Urothelium cell line (cell line): ENCODE measurements around the gene SPAG16.

ENCODE experiments used
- DNase-seq: peaks from one replicate; pipeline ENCODE4 v3.0.0; 2011; ENCODE audit warnings: low spot score, mixed read lengths
- FAIRE-seq: peaks from 2 replicates; lab custom pipeline; 2011; peaks lifted over from hg19 to GRCh38; lab: Jason Lieb, UNC

SPAG16 gene

DNA sequence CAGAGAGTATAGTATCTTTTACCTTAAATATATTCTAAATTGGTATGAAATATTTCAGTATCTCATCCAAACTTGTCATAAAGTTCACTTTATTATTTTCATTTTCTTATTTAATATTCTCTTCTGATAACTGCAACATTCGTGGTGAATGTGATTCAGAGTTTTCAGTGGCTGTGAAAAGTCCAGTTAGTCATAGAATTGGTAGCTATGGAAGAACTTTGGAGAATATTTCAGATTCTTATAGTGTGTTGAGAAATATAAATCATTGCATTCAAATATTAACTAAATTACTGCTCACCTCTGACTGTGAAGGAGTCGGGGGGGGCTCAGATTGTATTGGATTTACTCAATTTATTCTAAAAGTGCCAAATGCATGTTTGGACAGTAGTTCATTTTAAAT is 948.0 kb downstream of the SPAG16 start:
- FAIRE-seq (no peak), DNase-seq (no peak)

DNA sequence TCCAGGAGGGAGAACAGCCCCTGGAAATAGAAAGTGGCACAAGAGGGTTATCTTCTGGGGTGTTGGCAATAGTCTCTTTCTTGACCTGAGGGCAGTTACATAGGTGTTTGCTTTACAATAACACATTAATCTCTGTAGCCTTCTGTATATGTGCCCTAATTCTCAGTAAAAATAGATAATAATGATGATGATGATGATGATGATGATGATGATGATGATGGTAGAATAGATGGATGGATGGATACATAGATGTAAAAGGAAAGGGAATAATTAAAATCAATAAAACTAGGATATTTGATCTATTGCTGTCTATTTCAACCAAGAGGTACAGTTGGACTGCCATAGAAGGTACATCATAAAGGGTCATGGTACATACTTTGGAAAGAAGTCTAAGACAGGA is 948.9 kb downstream of the SPAG16 start:
- FAIRE-seq, result no peak
- no peak for DNase-seq

DNA sequence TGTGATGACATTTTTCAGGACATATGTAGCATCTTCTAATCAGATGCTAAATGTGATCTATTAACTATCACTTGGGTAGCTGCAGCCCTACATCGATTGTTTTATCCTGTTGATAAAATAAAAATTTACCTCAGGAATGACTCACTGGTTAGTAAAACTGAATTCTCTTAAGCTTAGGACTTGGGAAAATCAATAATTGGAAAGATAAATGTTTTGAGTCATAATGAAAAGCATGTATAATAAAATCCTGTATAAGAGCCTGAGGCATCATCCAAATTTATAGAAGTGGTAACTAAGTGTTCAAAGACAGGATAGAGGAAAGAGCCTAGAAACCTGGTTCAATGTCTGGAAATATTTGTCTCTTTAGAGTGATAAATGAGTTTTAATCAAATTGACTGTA is 958.5 kb downstream of the SPAG16 start:
- DNase-seq, result no peak
- no peak for FAIRE-seq

DNA sequence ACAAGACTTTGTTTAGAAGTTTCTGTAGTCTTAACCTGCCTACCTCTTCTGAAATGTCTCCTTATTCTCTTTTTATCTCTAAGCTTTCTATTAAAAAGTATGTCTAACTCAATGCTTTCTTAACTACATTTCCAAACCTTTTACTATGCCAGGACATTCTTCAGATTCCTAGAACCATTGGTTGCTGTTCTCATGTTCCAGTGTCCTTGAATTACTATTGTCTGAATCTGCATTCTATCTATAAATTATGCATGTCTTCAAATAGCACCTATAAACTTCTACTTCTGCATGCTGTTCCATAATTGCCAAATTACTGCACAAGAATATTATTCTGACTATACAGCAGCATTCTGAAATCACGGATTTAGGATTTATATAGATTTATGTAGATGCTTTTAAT is 960.6 kb downstream of the SPAG16 start:
- DNase-seq (no peak), FAIRE-seq (no peak)

DNA sequence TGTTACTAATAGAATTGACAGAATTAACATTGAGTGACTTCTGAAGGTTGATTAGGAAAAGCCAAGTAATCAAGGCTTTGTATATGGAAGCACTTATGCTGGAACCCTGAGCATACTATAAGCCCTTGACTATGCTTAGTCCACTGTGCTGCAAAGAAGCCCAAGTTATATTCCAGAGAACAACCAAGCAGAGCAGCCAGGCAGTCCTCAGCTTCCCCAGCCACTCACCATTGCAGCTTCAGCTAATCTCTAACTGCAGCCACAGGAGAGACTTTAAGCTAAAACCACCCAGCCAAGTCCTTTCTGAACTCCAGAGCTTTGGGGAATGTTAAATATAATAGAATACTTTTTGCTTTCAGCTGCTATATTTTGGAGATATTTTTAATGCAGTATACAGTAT is 962.2 kb downstream of the SPAG16 start:
- no peak for DNase-seq
- FAIRE-seq, result no peak

DNA sequence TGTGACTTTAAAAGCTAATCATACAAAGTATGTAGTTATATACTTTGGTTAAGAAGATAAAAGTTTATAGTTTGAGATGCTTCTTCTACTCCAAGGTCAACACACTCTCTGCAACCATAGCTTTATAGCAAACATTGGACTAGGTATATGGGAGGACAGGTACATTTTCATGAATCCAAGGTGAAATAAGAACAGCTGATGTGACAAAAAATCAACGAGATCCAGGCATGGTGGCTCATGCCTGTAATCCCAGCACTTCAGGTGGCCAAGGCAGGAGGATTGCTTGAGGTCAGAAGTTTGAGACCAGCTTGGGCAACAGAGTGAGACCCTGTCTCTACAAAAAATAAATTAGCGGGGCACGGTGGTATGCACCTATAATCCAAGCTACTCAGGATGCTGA is 963.3 kb downstream of the SPAG16 start:
- no peak for FAIRE-seq

DNA sequence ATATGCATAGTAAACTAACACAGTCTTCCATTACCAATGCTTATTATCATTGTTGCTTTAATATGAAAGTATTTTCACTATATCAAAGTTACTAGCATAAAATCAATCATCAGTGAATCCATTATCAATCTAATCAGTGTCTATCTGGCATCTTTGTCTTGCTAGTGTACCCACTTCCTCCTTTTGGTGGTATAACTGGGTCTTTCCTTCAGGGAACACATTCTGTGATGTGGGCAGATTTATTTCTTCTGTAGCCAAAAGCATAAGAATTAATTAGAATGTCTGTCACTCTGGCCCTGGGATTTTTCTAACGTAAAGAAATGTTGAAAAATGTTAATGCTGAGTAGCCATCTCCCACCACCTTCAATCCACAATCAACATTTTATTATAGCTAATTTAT is 970.8 kb downstream of the SPAG16 start:
- FAIRE-seq, result no peak
- DNase-seq, result no peak

More for the DNA sequence above, 963.3 kb downstream of the SPAG16 start:
- DNase-seq, result no peak

DNA sequence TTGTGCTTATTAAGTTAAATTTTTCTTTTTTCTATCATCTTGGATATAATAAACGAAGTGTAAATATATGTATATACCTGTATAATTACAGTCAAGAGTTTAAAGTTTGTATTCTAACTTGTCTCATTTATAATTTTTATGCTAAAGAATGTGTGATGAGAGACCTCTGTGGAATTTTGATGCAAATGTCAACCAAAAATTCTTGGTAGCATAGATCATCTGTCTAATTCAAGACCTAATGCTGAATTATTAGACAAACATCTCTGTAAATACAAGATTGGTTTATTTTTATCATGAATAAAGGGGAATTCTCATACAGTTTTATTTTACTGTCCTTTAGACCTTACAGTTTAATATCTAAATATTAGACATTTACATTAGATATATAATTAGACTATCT is 977.4 kb downstream of the SPAG16 start:
- no peak for FAIRE-seq
- DNase-seq, result no peak

DNA sequence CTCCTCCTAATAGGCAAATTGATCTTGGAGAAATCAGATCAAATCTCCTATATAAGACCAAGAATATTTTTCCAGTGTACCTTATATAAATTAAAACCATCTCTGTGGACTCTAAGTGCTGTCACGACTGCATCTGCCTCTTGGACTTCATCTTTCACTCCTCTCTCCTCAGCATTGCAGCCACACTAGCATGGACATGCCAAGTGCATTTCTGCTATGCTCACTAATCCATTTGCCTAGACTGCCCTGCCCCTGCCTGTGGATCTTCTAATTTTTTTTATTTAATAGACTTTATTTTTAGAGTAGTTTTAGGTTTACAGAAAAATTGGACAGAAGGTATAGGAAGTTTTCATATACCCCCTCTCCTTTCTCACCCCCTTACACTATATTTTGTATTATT is 979.9 kb downstream of the SPAG16 start:
- FAIRE-seq (no peak), DNase-seq (no peak)

DNA sequence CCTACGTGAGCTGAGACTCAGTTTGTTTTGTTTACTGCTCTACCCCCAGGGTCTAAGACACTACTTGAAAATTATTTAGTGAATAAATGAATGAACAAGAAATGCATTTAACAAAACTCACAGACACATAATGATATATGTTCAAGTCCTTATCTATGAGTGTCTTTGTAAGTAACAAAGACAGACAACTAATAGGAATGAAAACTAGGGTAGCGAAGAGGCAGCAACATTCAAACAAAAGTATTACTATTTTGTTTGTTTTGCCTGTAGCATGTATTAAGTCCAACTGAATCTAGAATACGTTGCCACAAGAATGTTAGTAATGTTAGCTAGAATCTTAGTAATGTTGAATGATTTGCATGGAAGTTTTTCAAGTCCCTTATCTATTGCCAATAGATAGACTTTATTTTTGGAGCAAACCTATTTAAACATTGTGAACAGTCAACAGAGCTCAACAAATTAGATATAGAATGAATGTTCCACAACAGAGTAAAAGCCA is 981.8 kb downstream of the SPAG16 start:
- no peak for FAIRE-seq
- no peak for DNase-seq

DNA sequence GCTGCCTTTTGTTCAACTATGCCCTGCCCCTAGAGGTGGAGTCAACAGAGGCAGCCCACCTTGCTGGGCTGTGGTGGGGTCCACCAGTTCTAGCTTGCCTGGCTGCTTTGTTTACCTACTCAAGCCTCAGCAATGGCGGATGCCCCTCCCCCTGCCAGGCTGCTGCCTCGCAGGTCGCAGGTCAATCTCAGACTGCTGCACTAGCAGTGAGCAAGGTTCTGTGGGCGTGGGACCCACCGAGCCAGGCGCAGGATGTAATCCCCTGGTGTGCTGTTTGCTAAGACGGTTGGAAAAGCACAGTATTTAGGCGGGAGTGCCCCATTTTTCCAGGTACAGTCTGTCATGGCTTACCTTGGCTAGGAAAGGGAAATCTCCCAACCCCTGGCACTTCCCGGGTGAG is 993.6 kb downstream of the SPAG16 start:
- FAIRE-seq (no peak), DNase-seq (no peak)

DNA sequence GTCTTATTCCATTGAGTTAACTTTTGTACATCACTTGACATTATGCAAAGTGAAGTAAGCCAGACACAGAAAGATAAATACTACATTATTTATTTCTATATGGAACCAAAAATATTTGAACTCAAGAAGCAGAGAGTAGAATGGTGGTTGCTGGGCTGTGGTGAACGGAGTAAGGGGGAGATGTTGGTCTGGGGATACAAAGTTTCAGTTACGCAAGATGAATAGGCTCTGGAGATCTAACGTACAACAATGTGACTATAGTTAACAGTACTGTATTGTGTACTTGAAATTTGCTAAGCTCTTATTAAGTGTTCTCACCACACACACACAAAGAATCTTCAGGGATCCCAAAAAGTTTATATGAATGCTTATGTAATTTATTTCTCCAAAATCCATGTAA is 1001.7 kb downstream of the SPAG16 start:
- no peak for FAIRE-seq
- no peak for DNase-seq

DNA sequence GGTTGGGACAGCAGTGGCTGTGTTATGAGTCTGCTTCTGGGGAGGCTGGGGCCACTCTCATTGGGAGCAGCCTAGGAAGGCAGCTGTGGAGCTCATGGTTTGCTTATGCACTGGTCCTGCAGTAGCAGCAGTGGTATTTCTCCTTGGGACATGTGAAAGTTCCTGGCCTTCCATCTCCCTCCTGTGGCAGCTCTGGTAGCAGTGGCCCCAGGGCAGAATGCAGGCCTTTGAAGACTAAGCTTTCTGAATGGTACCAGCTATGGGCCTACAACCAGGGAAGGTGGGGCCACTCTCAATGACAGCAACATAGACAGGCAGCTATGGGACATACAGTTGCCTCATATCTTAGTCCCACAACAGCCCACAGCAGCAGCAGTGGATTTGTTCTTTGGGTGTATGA is 1009.3 kb downstream of the SPAG16 start:
- FAIRE-seq (no peak), DNase-seq (no peak)

DNA sequence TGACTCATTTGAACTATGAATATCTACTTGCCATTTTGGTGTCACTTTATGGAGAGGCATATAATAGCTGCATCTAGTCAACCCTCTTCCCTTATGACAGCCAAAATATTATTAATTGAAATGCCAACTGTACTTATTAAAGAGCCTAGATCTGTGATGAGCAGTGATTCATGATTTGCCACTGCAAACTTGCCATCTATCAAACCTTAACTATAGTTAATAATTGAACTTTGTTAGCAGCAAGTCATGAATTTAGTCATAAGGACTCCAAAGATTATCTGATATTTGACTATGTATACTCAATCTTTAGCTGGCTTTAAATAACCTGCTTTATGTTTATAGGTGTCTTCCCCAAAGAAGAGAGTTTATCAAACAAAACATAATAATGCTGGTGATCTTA is 1010.2 kb downstream of the SPAG16 start:
- no peak for DNase-seq

DNA sequence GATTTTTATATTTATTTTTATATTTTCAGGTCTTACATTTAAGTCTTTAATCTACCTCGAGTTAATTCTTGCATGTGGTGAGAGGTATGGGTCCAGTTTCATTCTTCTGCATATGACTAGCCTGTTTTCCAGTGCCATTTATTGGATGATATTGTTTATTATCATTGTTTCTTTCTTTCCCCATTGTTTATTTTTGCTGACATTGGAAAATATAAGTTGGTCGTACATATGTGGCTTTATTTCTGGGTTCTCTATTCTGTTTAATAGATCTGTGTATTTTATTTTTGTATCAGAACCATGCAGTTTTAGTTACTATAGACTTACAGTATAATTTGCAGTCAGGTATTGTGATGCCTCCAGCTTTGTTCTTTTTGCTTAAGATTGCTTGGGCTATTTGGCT is 1013.2 kb downstream of the SPAG16 start:
- FAIRE-seq (no peak), DNase-seq (no peak)

More for the DNA sequence above, 1010.2 kb downstream of the SPAG16 start:
- no peak for FAIRE-seq

DNA sequence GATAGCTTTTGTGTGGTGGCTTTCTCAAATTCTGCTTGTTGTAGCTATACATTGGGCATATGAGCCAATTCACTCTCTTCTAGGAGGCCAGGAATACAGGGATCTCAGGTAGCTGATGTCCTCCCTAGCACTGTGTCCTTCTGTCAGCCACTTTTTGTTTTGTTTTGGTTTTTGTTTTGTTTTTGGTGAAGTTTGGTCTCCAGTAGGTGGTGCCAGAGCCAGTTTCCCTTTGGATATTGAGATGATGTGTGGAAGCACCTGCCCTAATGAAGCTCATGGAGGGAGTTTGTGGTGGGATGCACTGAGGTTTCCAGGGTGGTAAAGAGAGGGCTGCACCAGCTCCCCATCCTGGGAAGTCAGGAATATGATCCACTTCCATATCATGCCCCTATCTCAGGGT is 1026.1 kb downstream of the SPAG16 start:
- FAIRE-seq, result no peak
- DNase-seq, result no peak

DNA sequence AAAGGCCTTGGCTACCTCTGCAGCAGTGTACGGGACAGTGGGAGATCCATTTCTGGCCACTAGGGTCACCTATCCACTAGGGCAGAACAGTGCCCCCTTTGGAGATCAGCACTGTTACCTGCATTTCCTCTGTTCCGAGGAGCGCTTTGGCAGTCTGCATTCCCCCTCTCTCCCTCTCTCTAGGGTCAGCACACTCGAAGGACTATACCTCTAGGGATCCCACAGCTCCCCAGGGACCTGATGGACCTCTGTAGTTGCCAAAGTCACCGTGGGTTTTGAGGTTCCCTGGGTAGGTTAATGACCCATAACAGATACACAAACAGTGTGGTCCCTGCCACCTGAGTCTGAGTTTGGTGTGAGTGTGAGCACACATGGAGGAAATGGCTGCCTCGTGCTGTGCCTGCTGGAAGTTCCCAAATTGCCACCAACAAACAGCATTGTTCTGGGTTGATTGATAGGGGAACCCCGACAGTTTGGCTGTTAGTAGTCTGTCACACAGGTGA is 1026.8 kb downstream of the SPAG16 start:
- no peak for DNase-seq
- FAIRE-seq, result no peak

DNA sequence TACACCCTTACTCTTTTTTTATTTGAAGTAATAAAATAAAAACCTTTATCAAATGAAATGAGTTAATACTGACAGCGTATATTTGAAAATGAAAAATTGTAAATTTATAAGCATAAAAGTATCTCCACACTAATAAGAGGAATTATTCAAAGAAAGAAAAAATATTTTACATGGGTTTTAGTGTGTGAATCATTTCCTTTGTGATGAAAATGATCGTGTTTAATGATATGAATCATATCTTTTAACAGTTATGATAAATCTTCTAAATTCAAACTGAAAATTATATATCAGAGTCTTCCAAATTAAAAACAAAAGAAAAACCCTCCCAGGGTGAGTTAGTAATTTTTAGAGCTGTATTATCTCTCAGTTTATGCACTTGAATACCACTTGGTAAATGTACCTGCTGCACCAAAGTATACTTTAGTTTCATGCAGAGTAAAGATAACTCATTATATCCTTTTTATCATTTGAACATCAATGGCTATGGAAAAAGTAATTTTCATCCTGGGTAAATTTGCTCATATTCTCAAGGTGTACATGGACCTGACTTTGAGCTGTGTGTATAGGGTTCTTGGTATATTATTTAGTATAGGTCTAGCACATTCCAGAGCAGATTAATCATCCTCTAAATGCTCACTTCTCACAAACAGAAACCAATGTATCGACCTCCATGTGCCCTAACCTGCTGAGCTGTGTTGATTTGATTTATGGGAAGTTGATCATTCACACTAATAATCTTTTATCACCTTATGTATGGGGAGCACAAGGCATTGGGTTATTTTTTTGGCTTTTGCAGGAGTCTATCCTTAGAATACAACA is 1027.9 kb downstream of the SPAG16 start:
- DNase-seq, result no peak
- FAIRE-seq, result no peak

DNA sequence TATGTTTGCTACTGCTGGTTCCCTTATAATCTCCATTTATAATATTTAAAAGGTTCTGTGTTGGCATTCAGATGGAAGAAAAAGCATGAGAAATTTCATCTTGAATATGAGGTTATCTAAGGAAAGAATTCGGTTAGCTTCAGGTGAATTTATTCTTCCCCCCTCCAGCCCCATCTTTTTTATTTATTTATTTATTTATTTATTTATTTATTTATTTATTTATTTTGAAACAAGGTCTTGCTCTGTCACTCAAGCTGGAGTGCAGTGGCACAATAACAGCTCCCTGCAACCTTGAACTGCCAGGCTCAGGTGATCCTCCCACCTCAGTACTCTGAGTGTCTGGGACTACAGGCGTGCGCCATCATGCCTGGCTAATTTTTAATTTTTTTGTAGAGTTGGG is 1031.1 kb downstream of the SPAG16 start:
- no peak for DNase-seq
- FAIRE-seq, result no peak

DNA sequence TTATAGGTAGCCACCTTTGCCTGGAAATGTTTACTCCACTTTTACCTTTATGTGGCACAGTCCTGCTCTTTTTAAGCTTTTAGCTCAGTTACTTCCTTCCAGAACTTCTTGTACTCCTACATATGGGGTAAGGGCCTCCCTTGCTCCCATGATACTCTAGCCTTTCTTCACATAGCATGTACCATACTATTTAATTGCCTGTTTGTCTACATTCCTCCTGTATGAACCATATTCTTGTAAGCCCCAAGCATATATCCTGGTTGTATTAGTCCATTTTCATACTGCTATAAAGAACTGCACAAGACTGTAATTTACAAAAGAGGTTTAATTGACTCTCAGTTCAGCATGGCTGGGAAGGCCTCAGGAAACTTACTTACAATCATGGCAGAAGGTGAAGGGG is 1035.9 kb downstream of the SPAG16 start:
- no peak for DNase-seq
- no peak for FAIRE-seq

DNA sequence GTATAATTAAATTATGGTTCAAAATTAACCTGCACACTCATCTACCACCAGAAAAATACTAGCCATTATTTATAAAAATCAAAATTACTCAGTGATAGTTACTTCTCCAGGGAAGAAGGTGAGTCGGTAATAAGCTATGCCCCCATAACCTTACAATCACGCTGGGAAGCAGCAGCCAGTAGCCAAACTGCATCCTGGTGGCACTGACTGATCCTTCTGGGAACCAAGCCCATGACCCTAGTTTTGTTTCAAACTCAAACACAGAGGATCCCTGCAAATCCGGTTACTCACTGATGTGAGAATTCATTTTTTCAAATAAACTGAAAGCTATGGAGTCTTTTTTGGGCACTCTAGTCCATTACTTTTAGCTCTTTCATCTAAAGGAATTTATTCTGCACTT is 1038.4 kb downstream of the SPAG16 start:
- DNase-seq (no peak), FAIRE-seq (no peak)

DNA sequence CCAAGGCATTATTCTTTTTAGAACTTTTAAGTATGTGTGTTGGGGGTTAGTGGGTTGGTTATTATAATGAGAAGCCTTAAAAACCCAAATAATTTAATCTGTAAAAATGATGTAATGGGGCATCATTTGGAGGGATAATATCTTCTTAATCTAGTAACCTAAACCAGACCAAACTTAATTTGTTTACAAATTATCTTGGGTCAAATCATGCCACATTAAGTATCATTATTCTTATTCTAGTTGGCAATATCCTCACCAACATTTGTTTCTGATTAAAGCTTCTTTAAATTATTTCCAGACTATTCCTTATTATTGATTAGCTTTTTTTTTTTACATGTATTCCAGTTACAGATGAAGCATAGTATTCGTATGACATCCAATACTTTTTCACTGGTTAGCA is 1041.1 kb downstream of the SPAG16 start:
- FAIRE-seq (no peak), DNase-seq (no peak)

DNA sequence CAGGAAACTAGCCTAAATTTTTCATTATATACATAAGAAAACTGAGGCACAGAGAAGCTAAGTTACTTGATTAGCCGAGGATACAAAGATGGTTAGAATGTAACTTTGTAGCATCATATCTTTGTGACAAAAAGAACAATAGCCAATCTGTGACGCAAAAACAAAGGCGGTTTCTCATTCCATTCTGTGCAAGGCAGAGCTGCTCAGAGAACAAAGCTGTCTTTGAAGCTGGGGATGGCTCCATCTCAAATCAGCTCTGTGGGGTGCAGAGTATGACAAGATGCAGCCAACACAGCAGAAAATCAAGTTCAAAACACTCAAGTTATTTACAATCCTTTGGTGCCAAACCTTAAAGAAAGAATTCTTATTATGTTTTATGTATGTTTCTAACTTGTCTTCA is 1044.7 kb downstream of the SPAG16 start:
- DNase-seq, result peak; percentile 14

More for the DNA sequence above, 1044.7 kb downstream of the SPAG16 start:
- no peak for FAIRE-seq
